Right kidney (tissue), 1 donor: ENCODE data around the gene AMBN.
"Not testable (repeated sequence)": the region's sequence is repeated elsewhere in the genome, so short reads cannot be mapped to it uniquely, and the experiment has no call there.

Experiments
- DNase-seq: peaks from one replicate; pipeline ENCODE4 v3.0.0-alpha.2; 2016

Gene AMBN

DNA sequence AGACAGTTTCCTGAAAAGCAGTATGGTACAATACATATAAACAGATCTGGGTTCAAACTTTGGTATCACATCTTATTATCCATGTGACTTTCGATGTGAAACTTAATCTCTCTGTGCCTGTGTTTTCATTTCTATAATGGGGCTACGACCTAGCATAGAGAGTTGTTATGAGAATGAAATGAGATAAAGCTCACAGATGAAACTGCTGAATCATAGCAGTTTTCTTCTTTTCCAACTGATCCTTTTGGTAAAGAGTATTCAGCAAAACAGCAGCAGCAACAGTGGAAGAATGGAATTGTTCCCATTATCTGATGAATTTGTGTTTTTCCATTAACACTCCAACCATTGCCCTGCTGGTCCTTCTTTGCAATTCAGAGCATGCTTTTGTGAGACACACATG, 16.3 kb downstream of the AMBN start:
- no peak for DNase-seq

DNA sequence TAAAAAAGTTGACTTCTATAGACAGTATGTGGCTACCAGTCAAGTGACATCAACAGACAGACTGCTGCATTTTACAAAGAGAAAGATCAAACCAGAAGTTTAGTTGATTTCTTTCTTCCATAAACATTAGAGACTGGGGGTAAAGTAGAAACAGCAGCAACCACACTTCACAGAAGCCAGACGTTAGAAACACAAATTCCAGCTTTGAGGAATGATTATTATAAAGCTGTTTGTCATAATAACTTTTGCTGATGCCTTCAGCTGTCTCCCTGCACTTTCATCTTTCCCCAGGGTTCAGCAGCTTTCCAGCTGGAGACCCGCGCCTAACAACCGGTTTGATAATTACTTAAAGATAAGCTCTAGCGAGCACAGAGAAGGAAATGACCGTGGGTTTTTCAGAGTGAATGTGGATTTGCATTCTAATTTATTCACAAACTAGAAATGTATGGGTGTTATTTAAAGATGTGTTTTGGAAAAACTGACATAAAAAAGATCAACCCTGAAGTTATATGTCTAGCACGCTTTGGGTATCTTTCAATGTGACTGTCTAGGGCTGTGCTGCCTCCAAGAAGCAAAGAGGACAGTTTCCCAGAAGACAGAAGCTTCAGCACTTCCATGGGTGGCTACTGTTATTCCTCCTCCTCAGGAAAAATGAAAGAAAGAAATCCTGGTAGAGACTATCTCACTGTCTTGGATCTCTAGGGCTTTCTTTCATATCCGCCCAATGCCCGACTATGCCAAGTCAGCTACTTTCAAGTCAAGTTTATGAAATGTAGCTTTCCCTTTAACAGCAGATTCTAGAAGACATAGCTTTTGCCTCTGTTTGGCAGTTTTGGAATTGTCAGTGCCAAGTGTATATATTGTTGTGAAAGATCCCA, 21.5 kb downstream of the AMBN start:
- peak; percentile 45 for DNase-seq

DNA sequence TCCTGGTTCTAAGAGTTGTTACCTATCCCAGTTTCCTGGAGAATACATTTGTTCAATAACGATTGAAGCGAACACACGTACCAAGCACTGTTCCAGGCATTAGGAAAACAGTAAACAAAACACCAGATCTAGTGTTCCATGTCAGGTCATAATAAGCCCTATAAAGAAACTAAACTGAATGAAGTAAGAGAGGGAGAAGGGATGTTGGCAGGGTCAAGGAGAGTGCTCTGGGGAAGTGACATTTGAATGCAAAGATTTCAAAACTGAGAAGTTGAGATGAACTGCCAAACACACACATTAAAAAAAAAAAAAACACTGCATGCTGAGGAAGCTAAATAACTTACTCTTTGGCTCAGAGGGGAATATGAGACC, 22.1 kb downstream of the AMBN start:
- no peak for DNase-seq

DNA sequence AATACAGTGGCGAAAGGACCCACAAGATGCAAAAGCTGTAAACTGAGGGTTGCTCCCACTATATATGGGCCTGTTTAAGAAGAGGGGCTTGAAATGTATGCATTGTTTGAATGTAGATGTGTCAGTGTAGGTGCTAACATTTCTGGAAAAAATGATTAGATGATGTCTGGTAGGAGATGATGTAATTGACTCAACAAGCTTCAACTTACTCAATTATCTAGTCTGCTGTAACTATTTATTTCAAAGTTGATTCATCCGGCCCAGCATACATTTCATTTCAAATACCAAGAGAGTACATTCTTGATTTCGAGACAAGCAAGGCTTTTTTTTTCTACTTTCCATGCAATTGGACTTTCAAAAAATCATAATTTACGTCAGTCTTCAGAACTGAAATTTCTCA, 27.2 kb downstream of the AMBN start:
- DNase-seq = no peak

DNA sequence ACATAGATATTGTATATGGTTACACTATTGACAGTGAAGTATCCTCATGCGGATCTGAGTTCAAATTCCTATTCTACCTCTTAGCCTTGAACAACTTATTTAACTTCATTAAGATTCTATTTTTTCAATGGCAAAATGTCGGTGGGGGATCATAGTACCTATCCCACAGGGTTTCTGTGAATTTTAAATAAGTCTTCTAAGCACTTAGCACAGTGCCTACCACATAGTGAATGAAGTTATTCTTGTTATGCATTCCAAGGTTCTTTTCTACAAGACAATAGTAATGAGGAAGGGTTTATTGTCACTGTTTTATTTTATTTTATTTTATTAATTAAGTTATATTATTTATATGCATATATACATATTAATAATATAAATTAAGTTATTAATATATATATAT, 27.7 kb downstream of the AMBN start:
- no peak for DNase-seq

GRCh38 chr4:70623323-70623722, 31.3 kb downstream of the AMBN start:
- no peak for DNase-seq

DNA sequence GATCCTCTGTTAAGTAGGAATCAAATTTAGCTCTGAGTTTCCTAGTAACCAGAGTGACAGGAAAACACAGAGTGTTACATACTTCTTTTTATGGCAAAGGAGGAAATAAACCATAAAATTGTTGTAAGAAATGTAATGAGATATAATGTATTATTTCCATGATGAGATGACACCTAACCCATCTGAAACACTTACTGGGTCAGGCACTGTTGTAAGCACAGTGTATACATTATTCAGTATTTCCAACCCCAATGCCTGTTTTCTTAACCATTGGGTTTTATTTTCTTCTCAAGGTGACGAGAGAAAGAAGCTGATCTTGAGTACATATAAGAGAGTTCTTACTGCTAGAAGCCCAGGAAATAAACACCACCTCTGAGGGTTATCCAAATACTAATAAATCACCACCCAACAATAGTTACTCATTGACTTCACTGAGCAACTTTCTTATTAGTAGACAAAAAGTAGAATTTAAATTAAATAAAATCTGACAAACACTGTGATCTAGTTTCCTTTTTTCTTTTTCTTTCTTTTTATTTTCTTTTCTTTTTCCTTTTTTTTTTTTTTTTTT, 32.3 kb downstream of the AMBN start:
- no peak for DNase-seq

DNA sequence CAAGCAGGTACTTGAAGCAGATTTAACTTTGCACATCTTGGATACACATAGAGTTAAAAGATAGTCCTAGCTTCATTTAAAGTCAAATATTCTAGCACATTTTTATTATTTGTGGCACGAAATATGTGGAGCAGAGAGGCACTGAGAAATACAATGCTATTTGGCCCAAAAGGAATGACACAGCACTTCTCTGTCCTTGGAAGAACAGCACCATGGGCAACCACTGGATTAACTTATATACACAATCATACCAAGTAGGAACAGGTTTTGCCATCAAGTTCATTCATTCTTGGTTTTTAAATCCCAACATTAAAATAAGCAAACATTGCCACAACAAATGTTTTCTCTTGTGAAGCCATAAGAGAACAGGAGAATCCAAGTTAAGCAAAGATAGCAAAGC, 35.6 kb downstream of the AMBN start:
- DNase-seq = no peak

DNA sequence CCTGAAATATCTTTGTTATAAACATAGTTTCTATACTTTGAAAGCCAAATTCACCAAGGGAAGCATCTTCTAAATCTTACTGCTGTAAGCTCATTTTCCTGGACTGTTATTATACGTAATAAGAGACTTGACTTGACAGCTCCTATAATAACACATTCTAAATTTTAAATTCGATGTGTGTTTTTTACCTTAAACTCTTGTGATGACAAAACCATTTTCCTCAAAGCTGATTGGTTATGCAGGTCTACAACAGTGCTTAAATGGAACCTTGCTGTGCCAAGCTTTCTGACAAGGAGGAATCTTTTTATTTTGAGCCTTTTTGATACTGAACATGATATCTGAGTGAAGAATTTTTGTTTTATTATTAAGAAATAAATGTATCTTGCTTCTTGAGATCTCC, 36.4 kb downstream of the AMBN start, which contains the start of gene ENAM:
Gene ENAM, plus strand, starts transcription at position 301 of the 400 bp plus-strand sequence. CDS start 757 bp downstream, outside the sequence.
- DNase-seq = no peak

DNA sequence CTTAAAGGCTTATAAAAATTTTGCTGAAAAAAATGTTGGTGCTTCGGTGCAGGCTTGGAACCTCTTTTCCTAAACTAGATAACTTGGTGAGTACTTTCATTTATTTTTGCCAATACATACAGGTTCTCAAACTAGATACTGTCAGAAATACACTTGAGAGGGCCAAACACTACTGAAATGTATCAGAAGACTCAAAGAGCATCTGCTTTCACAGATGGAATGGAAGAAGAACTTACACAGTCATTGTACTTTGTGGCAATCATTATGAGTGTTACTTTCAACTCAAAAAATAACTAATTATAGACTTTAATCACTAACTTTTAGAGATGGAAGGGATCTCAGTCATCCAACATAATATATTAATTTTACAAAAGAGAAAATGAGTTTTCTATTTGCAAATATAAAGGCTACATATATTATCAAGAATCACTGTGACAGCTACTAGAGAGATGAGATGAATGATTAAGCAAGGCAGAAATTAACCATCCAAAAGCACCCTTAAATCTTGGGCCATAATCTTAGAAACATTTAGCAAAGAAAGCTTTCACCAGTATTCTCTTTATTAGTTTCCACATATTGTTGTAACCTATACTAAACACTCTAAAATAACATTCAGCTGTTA, 37.5 kb downstream of the AMBN start:
- DNase-seq = no peak

GRCh38 chr4:70630162-70630561, 38.1 kb downstream of the AMBN start:
- DNase-seq = no peak

GRCh38 chr4:70632028-70632427, 40.0 kb downstream of the AMBN start:
- DNase-seq = no peak

GRCh38 chr4:70634482-70634881, 42.4 kb downstream of the AMBN start:
- no peak for DNase-seq

DNA sequence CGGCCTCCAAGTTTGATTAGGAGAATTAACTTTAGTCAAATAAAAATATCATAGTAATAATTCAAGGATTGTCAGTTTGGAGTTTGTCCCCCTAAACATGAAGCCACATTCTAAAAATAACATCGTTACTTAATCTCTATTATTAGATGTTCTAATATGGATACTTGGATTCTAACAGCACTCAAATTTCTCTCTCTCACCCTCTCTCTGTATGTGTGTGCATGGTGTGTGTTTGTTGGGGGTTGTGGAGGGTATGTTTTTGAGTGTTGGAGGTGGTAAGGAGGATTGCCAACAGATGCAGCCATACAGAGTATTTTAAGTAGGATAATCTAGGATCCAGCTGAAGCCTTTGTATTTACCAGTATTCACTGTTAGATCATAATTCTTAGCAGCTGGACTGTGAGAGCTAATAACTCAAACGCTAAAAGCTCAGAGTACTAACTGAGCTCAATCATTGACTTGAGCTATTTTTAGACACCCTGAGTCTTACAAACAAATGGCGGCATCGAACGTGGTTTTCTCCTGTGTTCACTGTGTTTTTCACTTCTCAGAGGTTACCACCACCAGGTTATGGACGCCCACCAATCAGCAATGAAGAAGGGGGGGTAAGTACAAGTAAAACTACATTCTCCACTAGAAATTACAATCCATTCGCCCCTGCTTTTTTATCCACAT, 45.3 kb downstream of the AMBN start:
- DNase-seq = no peak

GRCh38 chr4:70640192-70640591, 48.1 kb downstream of the AMBN start:
- DNase-seq = no peak

DNA sequence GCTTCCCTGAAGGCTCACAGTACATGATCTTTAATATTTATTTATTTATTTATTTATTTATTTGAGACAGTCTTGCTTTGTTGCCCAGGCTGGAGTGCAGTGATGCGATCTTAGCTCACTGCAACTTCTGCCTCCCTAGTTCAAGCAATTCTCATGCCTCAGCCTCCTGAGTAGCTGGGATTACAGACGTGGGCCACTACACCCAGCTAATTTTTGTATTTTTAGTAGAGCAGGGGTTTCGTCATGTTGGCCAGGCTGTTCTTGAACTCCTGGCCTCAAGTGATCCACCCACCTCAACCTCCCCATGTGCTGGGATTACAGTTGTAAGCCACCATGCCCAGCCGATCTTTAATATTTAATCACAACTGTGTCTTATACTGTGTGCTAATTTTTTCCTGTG, 58.7 kb downstream of the AMBN start:
- DNase-seq = not testable (repeated sequence)

- peak; percentile 25 for DNase-seq
These were observed 59.9 kb downstream of the AMBN start for GRCh38 chr4:70651864-70652506.

DNA sequence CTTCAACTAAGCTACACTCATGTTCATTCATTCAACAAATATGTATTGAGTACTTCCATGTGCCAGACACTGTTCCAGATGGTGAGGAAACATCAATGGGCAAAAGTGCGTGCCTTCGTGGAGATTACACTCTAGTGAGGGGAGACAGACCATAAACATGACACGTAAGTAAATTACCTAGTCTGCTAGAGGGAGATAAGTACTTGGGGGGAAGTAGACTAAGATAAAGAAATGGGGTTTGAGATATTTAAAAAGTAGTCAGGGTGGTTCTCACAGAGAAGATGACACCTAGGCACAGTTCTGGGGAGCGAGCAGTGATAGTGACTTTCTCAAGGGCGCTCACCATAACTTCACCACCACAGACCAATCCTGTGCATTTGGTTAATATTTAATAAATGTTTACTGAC, 62.6 kb downstream of the AMBN start:
- no peak for DNase-seq
